ENCODE data around the gene ITGA6.

ITGA6 gene

DNA sequence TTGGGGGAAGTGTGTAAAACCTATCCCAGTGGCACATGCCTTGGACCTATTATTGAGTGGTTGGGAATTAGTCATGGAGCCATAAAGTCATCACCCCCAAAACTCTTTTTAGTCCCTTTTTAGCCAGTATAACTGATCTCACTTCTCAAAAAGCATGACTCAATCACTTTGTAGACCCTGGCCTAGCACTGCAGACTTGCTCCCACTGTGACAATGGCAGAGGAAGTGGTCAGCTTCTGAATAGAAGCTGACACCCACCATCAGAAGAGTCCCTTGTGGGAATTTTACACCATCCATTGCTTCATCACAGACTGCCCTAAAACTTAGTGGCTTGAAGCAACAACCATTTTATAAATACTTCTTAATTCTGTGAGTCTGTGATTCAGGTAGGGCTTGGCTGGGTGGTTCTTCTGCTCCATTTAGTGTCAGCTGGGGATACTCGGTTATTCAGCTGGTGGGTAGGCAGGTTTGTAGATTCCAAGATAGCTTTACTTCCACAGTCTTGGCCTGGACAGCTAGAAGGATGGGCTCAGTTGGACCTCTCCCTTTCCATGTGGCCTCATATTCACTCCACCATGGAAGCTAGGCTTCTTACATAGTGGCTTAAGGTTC is 10.8 kb upstream of the ITGA6 start:
- TF ChIP-seq, protein P1, sequence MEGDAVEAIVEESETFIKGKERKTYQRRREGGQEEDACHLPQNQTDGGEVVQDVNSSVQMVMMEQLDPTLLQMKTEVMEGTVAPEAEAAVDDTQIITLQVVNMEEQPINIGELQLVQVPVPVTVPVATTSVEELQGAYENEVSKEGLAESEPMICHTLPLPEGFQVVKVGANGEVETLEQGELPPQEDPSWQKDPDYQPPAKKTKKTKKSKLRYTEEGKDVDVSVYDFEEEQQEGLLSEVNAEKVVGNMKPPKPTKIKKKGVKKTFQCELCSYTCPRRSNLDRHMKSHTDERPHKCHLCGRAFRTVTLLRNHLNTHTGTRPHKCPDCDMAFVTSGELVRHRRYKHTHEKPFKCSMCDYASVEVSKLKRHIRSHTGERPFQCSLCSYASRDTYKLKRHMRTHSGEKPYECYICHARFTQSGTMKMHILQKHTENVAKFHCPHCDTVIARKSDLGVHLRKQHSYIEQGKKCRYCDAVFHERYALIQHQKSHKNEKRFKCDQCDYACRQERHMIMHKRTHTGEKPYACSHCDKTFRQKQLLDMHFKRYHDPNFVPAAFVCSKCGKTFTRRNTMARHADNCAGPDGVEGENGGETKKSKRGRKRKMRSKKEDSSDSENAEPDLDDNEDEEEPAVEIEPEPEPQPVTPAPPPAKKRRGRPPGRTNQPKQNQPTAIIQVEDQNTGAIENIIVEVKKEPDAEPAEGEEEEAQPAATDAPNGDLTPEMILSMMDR (conservative IDR thresholded peaks at IDR 0.05; ENCODE audit: low read length): no peak
- no peak overlapping the region for H3K4me3 ChIP-seq (ENCODE audit: low read length)
- no peak for DNase-seq (ENCODE audit: low read depth)

DNA sequence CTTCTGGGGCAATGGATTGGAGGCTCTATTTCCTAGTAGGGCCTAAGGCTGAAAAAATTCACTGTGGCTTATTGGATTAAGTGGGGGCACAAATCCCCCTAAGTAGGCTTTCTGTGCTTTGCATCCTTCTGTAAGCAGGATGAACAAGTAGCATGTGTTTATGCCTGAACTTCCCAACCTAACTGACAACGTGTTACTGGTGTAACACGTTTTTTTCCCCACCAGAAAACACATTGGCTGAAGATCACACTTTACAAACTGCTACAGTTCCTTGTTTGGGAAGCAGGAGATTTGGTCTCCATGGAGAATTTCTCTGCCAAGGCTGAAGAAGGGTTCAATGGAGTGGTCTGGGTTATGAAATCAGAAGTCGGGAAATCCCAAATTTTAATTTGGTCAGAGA is 7.2 kb upstream of the ITGA6 start:
- DNase-seq (ENCODE audit: low read depth): no peak
- TF ChIP-seq, protein P1 (conservative IDR thresholded peaks at IDR 0.05; ENCODE audit: low read length): no peak
- H3K4me3 ChIP-seq (ENCODE audit: low read length): no peak overlapping the region

DNA sequence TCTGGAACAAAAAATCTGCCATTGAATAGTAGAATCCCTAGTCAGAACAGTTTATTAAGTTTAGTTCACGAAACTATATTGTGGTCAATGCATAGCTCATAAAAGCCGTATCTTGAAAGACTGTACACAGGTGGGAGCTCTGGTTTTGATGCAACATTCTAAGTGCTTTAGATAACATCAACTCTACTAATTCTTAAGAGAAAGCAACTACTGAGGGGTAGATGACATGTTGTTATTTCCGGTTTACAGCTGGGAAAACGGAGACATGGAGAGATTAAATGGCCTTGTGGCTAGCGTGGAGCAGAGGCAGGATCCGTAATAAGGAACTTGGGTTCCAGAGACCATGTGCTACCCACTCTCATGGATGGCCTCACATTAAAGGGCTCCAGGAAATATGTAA is 4.2 kb upstream of the ITGA6 start:
- no peak overlapping the region for H3K4me3 ChIP-seq (ENCODE audit: low read length)
- DNase-seq (ENCODE audit: low read depth): no peak
- TF ChIP-seq, protein P1 (conservative IDR thresholded peaks at IDR 0.05; ENCODE audit: low read length): no peak

DNA sequence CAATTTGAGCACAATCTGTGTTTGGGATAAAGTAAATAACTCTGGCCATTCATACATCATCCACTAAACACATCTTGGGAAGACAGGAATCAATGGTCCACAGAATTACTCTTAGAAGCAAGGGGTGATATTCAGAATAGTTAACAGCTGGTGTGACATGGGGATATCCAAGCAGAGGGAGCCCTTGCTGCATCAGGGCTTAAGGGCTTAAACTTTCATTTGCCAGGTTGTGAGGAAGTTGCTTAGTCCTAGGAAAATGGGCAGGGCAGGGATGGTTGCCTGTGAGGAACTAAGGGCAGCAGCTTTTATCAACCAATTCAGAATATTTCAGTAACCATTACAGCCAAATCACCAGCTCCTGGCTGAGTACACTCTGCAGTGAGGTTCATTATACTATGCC is 2.0 kb upstream of the ITGA6 start:
- H3K4me3 ChIP-seq (ENCODE audit: low read length): no peak overlapping the region
- TF ChIP-seq, protein P1 (conservative IDR thresholded peaks at IDR 0.05; ENCODE audit: low read length): no peak
- no peak for DNase-seq (ENCODE audit: low read depth)

DNA sequence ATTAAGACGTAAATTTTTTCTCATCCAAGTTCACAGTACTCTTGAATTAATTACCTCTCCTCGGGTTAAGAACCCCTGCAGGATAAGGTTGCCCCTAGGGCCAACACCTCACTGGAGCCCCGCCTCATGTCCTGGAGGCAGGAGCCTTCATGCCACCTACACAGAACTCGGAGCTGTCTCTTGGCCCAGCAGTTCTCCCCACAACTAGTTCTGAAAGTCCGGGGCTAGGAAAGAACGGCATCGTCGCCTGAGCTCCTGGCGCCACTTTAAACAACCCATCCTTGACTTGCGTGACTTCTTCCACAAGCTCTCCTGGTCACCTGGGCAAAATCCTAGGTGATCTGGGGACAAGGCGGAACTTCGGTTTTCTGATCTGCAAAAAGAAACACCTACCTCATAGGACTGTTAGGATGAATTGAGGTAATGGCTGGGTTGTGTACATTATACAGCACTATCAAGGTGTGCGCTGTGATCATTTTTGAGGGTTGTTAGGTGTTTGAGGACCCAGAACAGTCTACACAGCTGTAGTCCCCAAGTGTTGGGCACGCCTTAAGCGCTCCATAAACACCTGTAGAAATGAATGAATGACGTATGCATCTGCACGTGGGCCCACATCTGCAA is 641 bp upstream of the ITGA6 start:
- peak overlapping the region; percentile 72 for H3K4me3 ChIP-seq (ENCODE audit: low read length)
- TF ChIP-seq, protein P1 (conservative IDR thresholded peaks at IDR 0.05; ENCODE audit: low read length): no peak

DNA sequence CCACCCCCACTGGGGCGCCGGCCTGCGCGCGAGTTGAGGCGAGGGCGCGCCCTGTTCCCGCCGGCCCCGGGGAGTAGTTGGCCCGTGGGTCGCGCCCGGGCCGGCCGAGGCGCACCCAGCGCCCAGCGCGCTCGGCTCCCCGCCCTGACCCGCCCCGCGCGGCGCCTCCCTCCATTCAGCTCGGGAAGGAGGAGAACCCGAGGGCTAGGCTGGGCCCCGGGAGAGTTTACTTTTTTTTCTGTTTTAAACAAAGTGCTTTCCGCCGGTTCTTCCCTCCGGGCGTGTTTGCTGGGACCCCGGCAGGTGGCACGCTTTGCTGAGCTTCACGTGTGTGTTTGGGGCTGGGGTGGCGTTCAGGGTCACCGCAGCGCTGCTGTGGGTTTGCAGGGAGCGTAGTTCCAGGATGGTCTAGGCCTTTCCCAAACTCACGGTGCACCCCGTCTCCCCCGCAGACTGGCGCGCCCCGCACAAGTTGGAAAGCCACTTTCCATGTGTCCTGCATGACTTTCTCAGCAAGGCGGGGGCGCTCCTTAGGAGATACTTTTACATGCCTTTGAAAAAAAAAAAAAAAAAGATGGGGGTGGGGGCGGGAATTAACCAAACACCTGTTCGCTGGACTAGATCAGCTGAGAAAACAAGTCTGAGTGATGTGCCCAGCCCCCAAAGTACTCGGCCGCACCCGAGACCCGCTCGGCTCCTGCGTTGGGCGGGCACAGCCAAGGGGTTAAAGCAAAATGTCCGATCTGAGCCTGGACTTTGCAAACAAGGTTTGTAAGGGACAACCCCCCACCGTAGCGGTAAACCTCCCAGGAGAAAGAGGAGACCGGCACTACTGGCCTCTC is 825 bp downstream of the ITGA6 start:
- TF ChIP-seq, protein P1 (conservative IDR thresholded peaks at IDR 0.05; ENCODE audit: low read length): no peak
- no peak for DNase-seq (ENCODE audit: low read depth)
- H3K4me3 ChIP-seq (ENCODE audit: low read length): peak overlapping the region; percentile 72

More for the DNA sequence above, 641 bp upstream of the ITGA6 start:
- DNase-seq (ENCODE audit: low read depth): no peak

Data from AG10803 (cell line).